ENCODE results near the gene SPRR2F.
A peak's percentile ranks its signal among the peaks of the same experiment; 100 is the strongest.
"Not testable (repeated sequence)": the region's sequence is repeated elsewhere in the genome, so short reads cannot be mapped to it uniquely, and the experiment has no call there.

Gene SPRR2F

GRCh38 chr1:153113416-153113815, at the start of gene SPRR2F:
Gene SPRR2F, minus strand, starts transcription at chr1:153113516. Its CDS starts 783 bp downstream, at chr1:153112733.
- DNase-seq (ENCODE audit: low spot score) = no peak

- no peak for DNase-seq (ENCODE audit: low spot score)
These were observed 42.2 kb upstream of the SPRR2F start for GRCh38 chr1:153155541-153155940.

- DNase-seq (ENCODE audit: low spot score) = no peak
These were observed 39.2 kb upstream of the SPRR2F start for GRCh38 chr1:153152481-153152880.

- DNase-seq (ENCODE audit: low spot score) = no peak
These were observed 37.5 kb upstream of the SPRR2F start, which contains the start of gene SPRR2G for GRCh38 chr1:153150846-153151245. Gene SPRR2G, minus strand, starts transcription at chr1:153150890. Its CDS starts 780 bp downstream, at chr1:153150110.

- DNase-seq (ENCODE audit: low spot score) = no peak
These were observed 28.1 kb upstream of the SPRR2F start for GRCh38 chr1:153141377-153141776.

GRCh38 chr1:153140484-153140883, 27.2 kb upstream of the SPRR2F start:
- no peak for DNase-seq (ENCODE audit: low spot score)

- no peak for DNase-seq (ENCODE audit: low spot score)
These were observed 20.4 kb upstream of the SPRR2F start for GRCh38 chr1:153133743-153134142.

- no peak for DNase-seq (ENCODE audit: low spot score)
These were observed 20.0 kb upstream of the SPRR2F start for GRCh38 chr1:153133267-153133666.

GRCh38 chr1:153128688-153129087, 15.4 kb upstream of the SPRR2F start:
- not testable (repeated sequence) for DNase-seq (ENCODE audit: low spot score)

- no peak for DNase-seq (ENCODE audit: low spot score)
These were observed 14.0 kb upstream of the SPRR2F start for GRCh38 chr1:153127296-153127695.

GRCh38 chr1:153125536-153125935, 12.2 kb upstream of the SPRR2F start:
- DNase-seq (ENCODE audit: low spot score) = no peak

- not testable (repeated sequence) for DNase-seq (ENCODE audit: low spot score)
These were observed 10.5 kb upstream of the SPRR2F start for GRCh38 chr1:153123793-153124192.

GRCh38 chr1:153122831-153123421, 9.6 kb upstream of the SPRR2F start:
- DNase-seq (ENCODE audit: low spot score) = peak; percentile 54

- no peak for DNase-seq (ENCODE audit: low spot score)
These were observed 7.6 kb upstream of the SPRR2F start for GRCh38 chr1:153120945-153121344.

GRCh38 chr1:153119491-153119971, 6.2 kb upstream of the SPRR2F start:
- no peak for DNase-seq (ENCODE audit: low spot score)

- not testable (repeated sequence) for DNase-seq (ENCODE audit: low spot score)
These were observed 1.9 kb upstream of the SPRR2F start for GRCh38 chr1:153115264-153115663.

GRCh38 chr1:153112454-153112853, 862 bp downstream of the SPRR2F start:
- not testable (repeated sequence) for DNase-seq (ENCODE audit: low spot score)

- DNase-seq (ENCODE audit: low spot score) = no peak
These were observed 13.1 kb downstream of the SPRR2F start for GRCh38 chr1:153100245-153100644.

GRCh38 chr1:153099461-153100045, 13.8 kb downstream of the SPRR2F start:
- no peak for DNase-seq (ENCODE audit: low spot score)

GRCh38 chr1:153095764-153096163, 17.6 kb downstream of the SPRR2F start:
- no peak for DNase-seq (ENCODE audit: low spot score)

- DNase-seq (ENCODE audit: low spot score) = no peak
These were observed 18.9 kb downstream of the SPRR2F start, which contains the start of gene SPRR2E for GRCh38 chr1:153094426-153094825. Gene SPRR2E, minus strand, starts transcription at chr1:153094526. Its CDS starts 775 bp downstream, at chr1:153093751.

- DNase-seq (ENCODE audit: low spot score) = no peak
These were observed 25.7 kb downstream of the SPRR2F start for GRCh38 chr1:153087652-153088051.

- DNase-seq (ENCODE audit: low spot score) = no peak
These were observed 31.6 kb downstream of the SPRR2F start for GRCh38 chr1:153081736-153082135.

Measured in ecto neural progenitor cell (in vitro differentiated cells).